ENCODE data around the gene KY. TPM values are rescaled to one million over a fixed set of nuclear protein-coding genes. Genes with fewer than 3 reads are reported as not detected.

The KY gene
- total RNA-seq, 4 donors from 2014 or later = 0.88 TPM; not detected in 3

DNA sequence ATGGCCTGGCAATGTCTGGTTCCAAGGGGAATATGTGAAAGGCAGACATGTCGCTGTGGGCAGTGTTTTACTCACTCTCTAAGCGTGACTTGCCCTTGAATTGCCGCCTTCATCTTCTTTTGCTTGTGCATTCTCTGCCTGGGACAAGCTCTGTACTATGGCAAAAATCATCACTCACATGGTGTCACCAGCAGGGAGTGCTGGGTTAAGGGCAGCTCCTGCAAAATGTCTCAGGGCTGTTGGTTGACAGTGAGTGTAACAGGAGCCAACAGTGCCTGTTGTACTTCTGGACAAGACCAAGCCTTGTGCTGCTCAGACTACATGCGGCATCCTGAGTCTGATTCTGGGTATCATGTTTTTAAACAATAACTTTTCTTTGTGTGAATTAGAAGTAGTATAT lies 45.3 kb upstream of the KY start:
- no peak for DNase-seq
- no peak overlapping the region for H3K27ac ChIP-seq
- no peak for TF ChIP-seq POLR2A (IDR thresholded peaks at IDR 0.05)
- TF ChIP-seq, protein P1, sequence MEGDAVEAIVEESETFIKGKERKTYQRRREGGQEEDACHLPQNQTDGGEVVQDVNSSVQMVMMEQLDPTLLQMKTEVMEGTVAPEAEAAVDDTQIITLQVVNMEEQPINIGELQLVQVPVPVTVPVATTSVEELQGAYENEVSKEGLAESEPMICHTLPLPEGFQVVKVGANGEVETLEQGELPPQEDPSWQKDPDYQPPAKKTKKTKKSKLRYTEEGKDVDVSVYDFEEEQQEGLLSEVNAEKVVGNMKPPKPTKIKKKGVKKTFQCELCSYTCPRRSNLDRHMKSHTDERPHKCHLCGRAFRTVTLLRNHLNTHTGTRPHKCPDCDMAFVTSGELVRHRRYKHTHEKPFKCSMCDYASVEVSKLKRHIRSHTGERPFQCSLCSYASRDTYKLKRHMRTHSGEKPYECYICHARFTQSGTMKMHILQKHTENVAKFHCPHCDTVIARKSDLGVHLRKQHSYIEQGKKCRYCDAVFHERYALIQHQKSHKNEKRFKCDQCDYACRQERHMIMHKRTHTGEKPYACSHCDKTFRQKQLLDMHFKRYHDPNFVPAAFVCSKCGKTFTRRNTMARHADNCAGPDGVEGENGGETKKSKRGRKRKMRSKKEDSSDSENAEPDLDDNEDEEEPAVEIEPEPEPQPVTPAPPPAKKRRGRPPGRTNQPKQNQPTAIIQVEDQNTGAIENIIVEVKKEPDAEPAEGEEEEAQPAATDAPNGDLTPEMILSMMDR (IDR thresholded peaks at IDR 0.05) = no peak

GRCh38 chr3:134694946-134695543 lies 44.2 kb upstream of the KY start:
- no peaks in the 10 kb centered on the region for H3K4me1 ChIP-seq
- H3K36me3 ChIP-seq = no peaks in the 10 kb centered on the region
- no peaks in the 10 kb centered on the region for H3K27me3 ChIP-seq
- no peak for DNase-seq
- H3K27ac ChIP-seq = no peak overlapping the region
- no peaks in the 10 kb centered on the region for H3K9me3 ChIP-seq
- TF ChIP-seq, protein P1 (IDR thresholded peaks at IDR 0.05) = no peak
- TF ChIP-seq POLR2A (IDR thresholded peaks at IDR 0.05) = no peak
- no peak overlapping the region for H3K4me3 ChIP-seq

More for the DNA sequence above, 45.3 kb upstream of the KY start:
- Histone ChIP-seq H3K36me3 (no peaks in the 10 kb centered on the region), H3K9me3 (no peaks in the 10 kb centered on the region), H3K4me1 (no peaks in the 10 kb centered on the region), H3K4me3 (no peak overlapping the region), H3K27me3 (no peaks in the 10 kb centered on the region)

GRCh38 chr3:134694466-134694865 lies 43.6 kb upstream of the KY start:
- DNase-seq = no peak
- no peak overlapping the region for H3K4me3 ChIP-seq
- H3K9me3 ChIP-seq = no peaks in the 10 kb centered on the region
- TF ChIP-seq POLR2A (IDR thresholded peaks at IDR 0.05) = no peak
- TF ChIP-seq, protein P1 (IDR thresholded peaks at IDR 0.05) = no peak
- no peak overlapping the region for H3K27ac ChIP-seq
- no peaks in the 10 kb centered on the region for H3K36me3 ChIP-seq
- no peaks in the 10 kb centered on the region for H3K4me1 ChIP-seq
- H3K27me3 ChIP-seq = no peaks in the 10 kb centered on the region

- H3K9me3 ChIP-seq = no peaks in the 10 kb centered on the region
- H3K4me3 ChIP-seq = no peak overlapping the region
- no peaks in the 10 kb centered on the region for H3K4me1 ChIP-seq
- no peaks in the 10 kb centered on the region for H3K36me3 ChIP-seq
- no peak overlapping the region for H3K27ac ChIP-seq
- DNase-seq = no peak
- TF ChIP-seq, protein P1 (IDR thresholded peaks at IDR 0.05) = no peak
- no peak for TF ChIP-seq POLR2A (IDR thresholded peaks at IDR 0.05)
- no peaks in the 10 kb centered on the region for H3K27me3 ChIP-seq
Measured at GRCh38 chr3:134693804-134694203, 43.0 kb upstream of the KY start.

DNA sequence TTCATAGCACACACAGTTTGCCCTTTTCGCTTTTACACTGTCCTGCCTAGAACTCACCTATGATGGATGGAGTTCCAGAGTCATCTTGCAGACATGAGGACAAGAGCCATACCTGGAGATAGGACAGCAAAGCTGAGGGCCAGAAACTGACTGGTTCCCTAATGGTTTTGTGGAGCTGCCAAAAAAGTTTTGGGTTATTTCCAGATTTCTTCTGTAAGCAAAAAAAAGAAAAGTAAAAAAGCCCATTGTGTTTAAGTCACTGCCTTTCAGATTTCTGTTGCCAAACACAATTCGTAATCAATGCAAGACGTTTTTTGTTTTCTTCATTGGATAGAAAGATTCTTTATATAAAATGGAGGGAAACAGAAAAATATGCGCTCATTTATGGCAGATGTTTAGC lies 42.4 kb upstream of the KY start:
- TF ChIP-seq, protein P1 (IDR thresholded peaks at IDR 0.05) = no peak
- no peak for TF ChIP-seq POLR2A (IDR thresholded peaks at IDR 0.05)
- H3K27ac ChIP-seq = no peak overlapping the region
- H3K4me1 ChIP-seq = no peaks in the 10 kb centered on the region

DNA sequence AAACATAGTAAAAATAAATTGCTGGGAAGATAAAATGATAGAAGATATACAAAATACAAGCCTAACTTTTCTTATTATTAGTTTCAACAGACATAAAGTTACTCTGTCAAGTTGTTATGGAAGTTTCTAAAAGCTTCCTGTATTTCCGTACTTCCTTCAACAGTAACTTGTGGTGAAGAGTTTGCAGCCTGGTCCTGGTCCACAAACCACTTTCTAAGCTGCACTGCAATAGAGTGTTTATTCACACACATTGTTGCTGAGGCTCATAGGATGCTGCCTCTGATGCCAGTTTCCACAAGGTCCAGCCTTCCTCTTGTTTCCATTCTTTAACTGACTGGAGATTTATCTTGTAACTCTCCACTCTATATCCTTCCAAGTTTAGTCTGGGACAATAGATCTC lies 39.4 kb upstream of the KY start:
- no peaks in the 10 kb centered on the region for H3K27me3 ChIP-seq
- H3K4me1 ChIP-seq = no peaks in the 10 kb centered on the region
- H3K4me3 ChIP-seq = no peak overlapping the region
- TF ChIP-seq POLR2A (IDR thresholded peaks at IDR 0.05) = no peak
- TF ChIP-seq, protein P1 (IDR thresholded peaks at IDR 0.05) = no peak
- H3K36me3 ChIP-seq = no peaks in the 10 kb centered on the region
- no peaks in the 10 kb centered on the region for H3K9me3 ChIP-seq
- H3K27ac ChIP-seq = no peak overlapping the region
- no peak for DNase-seq

More for the DNA sequence above, 42.4 kb upstream of the KY start:
- no peaks in the 10 kb centered on the region for H3K9me3 ChIP-seq
- no peaks in the 10 kb centered on the region for H3K36me3 ChIP-seq
- DNase-seq = no peak
- H3K27me3 ChIP-seq = no peaks in the 10 kb centered on the region
- no peak overlapping the region for H3K4me3 ChIP-seq
